ENCODE results near the gene PLA2G6.

PLA2G6 gene

DNA sequence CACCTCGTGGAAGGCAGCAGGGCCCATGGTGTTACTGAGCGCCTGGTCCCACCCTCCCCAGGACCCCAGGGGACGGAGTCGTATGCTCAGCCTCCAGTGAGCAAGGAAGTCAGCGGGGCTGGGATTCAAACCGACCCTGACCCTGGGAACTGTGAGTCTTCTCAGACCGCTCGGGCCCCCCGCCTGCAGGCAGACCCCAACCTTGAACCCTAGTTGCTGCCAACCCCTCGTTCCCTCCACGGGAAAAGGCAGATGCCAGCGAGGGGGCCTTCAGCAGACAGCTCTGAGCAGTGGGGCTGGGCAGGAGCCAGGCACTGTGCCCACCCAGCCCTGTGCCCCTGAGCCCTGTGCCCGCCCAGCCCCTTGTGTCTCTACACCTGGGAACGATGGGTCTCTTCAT lies 104.0 kb downstream of the PLA2G6 start:
- TF ChIP-seq POLR2AphosphoS5 (IDR thresholded peaks at IDR 0.05; ENCODE audit: low read depth, low read length) (no peak), SIN3A (IDR thresholded peaks at IDR 0.05; ENCODE audit: borderline replicate concordance, insufficient read depth, low read length) (no peak), TAF1 (IDR thresholded peaks at IDR 0.05; ENCODE audit: borderline replicate concordance, insufficient read depth, low read length) (no peak), FOXP2 (optimal IDR thresholded peaks at IDR 0.05; ENCODE audit: borderline replicate concordance, extremely low read depth, extremely low read length, insufficient read depth) (no peak)
- TF ChIP-seq, protein P1, sequence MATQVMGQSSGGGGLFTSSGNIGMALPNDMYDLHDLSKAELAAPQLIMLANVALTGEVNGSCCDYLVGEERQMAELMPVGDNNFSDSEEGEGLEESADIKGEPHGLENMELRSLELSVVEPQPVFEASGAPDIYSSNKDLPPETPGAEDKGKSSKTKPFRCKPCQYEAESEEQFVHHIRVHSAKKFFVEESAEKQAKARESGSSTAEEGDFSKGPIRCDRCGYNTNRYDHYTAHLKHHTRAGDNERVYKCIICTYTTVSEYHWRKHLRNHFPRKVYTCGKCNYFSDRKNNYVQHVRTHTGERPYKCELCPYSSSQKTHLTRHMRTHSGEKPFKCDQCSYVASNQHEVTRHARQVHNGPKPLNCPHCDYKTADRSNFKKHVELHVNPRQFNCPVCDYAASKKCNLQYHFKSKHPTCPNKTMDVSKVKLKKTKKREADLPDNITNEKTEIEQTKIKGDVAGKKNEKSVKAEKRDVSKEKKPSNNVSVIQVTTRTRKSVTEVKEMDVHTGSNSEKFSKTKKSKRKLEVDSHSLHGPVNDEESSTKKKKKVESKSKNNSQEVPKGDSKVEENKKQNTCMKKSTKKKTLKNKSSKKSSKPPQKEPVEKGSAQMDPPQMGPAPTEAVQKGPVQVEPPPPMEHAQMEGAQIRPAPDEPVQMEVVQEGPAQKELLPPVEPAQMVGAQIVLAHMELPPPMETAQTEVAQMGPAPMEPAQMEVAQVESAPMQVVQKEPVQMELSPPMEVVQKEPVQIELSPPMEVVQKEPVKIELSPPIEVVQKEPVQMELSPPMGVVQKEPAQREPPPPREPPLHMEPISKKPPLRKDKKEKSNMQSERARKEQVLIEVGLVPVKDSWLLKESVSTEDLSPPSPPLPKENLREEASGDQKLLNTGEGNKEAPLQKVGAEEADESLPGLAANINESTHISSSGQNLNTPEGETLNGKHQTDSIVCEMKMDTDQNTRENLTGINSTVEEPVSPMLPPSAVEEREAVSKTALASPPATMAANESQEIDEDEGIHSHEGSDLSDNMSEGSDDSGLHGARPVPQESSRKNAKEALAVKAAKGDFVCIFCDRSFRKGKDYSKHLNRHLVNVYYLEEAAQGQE (IDR thresholded peaks at IDR 0.05; ENCODE audit: insufficient read depth in 1 of 2, low read depth in 2 of 2, low read length in 2 of 2): no peak

DNA sequence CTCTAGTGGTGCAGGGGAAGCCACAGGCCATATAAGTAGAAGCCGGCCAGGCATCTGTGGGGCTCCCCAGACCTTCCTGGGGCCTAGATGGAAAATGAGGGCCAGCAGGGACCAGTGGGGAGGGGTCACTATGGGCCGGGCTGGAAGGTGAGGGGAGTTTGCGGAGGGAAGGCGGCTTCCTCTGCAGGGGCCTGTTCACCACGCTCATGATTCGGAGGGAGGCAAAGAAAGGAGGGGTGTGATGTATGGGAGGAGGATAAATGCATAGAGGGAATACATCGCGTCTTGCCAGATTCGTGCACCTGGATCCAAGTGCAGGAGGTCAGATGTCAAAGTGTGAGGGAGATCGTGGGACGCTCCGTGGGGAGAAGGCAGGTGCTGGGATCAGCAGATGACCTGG lies 104.5 kb downstream of the PLA2G6 start:
- TF ChIP-seq, protein P1 (IDR thresholded peaks at IDR 0.05; ENCODE audit: insufficient read depth in 1 of 2, low read depth in 2 of 2, low read length in 2 of 2): no peak
- TF ChIP-seq TAF1 (IDR thresholded peaks at IDR 0.05; ENCODE audit: borderline replicate concordance, insufficient read depth, low read length): no peak
- no peak for TF ChIP-seq SIN3A (IDR thresholded peaks at IDR 0.05; ENCODE audit: borderline replicate concordance, insufficient read depth, low read length)
- no peak for TF ChIP-seq POLR2AphosphoS5 (IDR thresholded peaks at IDR 0.05; ENCODE audit: low read depth, low read length)

DNA sequence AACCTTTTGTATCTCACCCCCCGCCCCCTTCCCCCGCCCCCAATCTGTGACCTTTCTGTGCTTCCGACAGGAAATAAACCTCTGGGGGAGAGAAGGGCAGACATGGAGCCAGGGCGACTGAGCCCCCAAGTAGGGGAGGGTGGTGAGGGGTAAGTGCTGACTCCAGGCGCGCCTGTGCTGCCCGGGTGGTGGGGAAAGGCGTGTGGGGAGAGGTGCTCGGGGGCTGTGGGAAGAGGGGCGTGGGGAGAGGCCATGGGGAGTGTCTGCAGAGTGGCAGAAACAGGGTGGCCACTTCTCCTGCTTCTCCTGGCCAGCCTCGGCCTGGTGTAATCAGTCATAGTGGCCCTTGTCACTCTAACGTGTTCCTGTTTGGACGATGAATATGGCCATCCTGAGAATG lies 105.7 kb downstream of the PLA2G6 start:
- TF ChIP-seq TAF1 (IDR thresholded peaks at IDR 0.05; ENCODE audit: borderline replicate concordance, insufficient read depth, low read length) (no peak), POLR2AphosphoS5 (IDR thresholded peaks at IDR 0.05; ENCODE audit: low read depth, low read length) (no peak), SIN3A (IDR thresholded peaks at IDR 0.05; ENCODE audit: borderline replicate concordance, insufficient read depth, low read length) (no peak), FOXP2 (optimal IDR thresholded peaks at IDR 0.05; ENCODE audit: borderline replicate concordance, extremely low read depth, extremely low read length, insufficient read depth) (no peak)
- TF ChIP-seq, protein P1 (IDR thresholded peaks at IDR 0.05; ENCODE audit: insufficient read depth in 1 of 2, low read depth in 2 of 2, low read length in 2 of 2): no peak

DNA sequence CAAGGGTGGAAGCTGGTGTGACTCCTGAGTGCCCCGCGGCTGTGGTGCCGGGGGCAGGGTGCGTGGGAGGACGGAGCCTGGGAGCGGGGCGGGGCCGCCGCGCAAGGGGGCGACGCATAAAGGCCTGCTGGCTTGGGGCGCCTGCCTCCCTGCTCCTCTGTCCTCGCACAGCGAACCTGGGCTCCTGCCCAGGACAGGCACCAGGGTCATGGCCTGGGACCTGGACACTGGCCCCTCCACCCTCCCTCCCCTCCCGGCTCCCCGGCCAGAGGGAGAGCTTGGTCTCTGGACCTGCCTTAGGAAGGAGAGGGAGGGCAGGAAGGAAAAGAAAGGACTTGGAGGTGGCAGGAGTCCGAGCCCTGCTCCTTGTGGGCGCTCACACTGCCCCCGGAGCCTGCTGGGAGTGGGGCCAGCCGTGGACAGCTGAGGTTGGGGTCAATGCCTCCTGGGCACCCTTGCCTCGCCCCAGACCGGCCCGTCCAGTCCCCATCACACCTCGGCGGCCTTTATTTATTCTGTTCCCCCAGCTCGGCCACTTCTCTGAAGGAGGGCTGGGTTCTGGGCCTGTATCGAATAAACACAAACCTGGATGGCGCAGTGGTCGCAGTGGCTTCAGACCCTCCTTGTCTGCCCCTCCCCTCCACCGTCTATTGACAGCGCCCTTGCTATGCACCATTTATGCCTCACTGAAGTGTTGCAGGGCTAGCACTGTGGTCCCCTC lies 106.4 kb downstream of the PLA2G6 start:
- TF ChIP-seq FOXP2 (optimal IDR thresholded peaks at IDR 0.05; ENCODE audit: borderline replicate concordance, extremely low read depth, extremely low read length, insufficient read depth): no peak
- no peak for TF ChIP-seq TAF1 (IDR thresholded peaks at IDR 0.05; ENCODE audit: borderline replicate concordance, insufficient read depth, low read length)
- TF ChIP-seq SIN3A (IDR thresholded peaks at IDR 0.05; ENCODE audit: borderline replicate concordance, insufficient read depth, low read length): no peak
- TF ChIP-seq POLR2AphosphoS5 (IDR thresholded peaks at IDR 0.05; ENCODE audit: low read depth, low read length): no peak

DNA sequence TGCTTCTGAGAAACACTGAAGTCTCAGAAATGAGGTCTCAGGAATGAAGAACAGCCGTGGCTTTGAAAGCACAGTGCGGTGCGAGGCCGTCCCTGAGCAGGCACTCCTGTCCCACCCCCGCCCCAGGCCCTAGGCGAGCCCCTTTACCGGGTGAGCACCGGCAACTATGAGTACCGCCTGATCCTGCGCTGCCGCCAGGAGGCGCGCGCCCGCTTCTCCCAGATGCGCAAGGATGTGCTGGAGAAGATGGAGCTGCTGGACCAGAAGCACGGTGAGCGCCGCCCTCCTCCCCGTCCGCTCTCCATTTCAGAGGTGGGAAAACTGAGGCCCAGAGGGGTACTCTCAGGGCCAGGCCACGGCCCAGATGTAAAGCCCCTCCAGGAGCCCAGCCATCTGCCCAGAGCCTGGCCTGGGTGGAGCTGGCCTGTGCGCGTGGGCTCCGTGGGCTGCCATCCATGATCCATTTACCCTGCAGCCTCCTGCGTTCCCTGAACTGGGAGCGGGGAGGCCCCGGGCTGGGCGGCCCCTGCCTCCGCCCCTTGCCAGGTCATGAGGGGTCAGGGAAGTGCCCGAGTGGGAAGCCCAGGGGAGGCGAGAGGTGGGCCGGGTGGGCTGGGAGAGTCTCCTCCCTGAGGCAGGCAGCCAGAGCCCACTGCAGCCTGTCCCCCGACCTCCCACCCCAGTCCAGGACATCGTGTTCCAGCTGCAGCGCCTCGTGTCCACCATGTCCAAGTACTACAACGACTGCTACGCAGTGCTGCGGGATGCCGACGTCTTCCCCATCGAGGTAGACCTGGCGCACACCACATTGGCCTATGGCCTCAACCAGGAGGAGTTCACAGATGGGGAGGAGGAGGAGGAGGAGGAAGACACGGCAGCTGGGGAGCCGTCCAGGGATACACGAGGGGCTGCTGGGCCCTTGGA lies 107.2 kb downstream of the PLA2G6 start:
- TF ChIP-seq SIN3A (IDR thresholded peaks at IDR 0.05; ENCODE audit: borderline replicate concordance, insufficient read depth, low read length): no peak
- TF ChIP-seq, protein P1 (IDR thresholded peaks at IDR 0.05; ENCODE audit: insufficient read depth in 1 of 2, low read depth in 2 of 2, low read length in 2 of 2): no peak
- no peak for TF ChIP-seq TAF1 (IDR thresholded peaks at IDR 0.05; ENCODE audit: borderline replicate concordance, insufficient read depth, low read length)
- no peak for TF ChIP-seq FOXP2 (optimal IDR thresholded peaks at IDR 0.05; ENCODE audit: borderline replicate concordance, extremely low read depth, extremely low read length, insufficient read depth)
- TF ChIP-seq POLR2AphosphoS5 (IDR thresholded peaks at IDR 0.05; ENCODE audit: low read depth, low read length): no peak
